ENCODE measurements around the gene MAGI2.

DNA sequence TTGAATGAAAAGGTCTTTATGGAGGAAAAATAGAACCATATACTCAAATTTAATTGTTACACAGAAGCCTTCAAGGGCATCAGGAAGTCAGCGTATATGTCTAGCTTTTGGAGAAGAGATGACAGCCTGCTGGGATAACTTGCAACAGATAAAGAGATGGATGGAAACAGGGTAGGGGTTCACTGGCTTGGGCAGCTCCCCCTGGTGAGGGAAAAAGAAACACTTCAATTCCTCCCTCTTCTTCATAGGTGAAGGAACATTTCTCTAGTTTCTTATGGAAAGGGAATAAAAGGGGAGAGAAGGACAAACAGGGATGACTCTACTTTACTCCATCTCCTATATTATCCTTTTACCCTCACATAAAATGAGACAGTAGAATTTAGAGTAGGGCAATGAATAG, 1019.2 kb downstream of the MAGI2 start:
- no peak for TF ChIP-seq EZH2 (IDR thresholded peaks at IDR 0.05; ENCODE audit: low read depth, unreplicated experiment)
- TF ChIP-seq, protein P1, sequence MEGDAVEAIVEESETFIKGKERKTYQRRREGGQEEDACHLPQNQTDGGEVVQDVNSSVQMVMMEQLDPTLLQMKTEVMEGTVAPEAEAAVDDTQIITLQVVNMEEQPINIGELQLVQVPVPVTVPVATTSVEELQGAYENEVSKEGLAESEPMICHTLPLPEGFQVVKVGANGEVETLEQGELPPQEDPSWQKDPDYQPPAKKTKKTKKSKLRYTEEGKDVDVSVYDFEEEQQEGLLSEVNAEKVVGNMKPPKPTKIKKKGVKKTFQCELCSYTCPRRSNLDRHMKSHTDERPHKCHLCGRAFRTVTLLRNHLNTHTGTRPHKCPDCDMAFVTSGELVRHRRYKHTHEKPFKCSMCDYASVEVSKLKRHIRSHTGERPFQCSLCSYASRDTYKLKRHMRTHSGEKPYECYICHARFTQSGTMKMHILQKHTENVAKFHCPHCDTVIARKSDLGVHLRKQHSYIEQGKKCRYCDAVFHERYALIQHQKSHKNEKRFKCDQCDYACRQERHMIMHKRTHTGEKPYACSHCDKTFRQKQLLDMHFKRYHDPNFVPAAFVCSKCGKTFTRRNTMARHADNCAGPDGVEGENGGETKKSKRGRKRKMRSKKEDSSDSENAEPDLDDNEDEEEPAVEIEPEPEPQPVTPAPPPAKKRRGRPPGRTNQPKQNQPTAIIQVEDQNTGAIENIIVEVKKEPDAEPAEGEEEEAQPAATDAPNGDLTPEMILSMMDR (conservative IDR thresholded peaks at IDR 0.05; ENCODE audit: low read depth in 2 of 2) = peak; percentile 64 to 73
- TF ChIP-seq, protein P2, sequence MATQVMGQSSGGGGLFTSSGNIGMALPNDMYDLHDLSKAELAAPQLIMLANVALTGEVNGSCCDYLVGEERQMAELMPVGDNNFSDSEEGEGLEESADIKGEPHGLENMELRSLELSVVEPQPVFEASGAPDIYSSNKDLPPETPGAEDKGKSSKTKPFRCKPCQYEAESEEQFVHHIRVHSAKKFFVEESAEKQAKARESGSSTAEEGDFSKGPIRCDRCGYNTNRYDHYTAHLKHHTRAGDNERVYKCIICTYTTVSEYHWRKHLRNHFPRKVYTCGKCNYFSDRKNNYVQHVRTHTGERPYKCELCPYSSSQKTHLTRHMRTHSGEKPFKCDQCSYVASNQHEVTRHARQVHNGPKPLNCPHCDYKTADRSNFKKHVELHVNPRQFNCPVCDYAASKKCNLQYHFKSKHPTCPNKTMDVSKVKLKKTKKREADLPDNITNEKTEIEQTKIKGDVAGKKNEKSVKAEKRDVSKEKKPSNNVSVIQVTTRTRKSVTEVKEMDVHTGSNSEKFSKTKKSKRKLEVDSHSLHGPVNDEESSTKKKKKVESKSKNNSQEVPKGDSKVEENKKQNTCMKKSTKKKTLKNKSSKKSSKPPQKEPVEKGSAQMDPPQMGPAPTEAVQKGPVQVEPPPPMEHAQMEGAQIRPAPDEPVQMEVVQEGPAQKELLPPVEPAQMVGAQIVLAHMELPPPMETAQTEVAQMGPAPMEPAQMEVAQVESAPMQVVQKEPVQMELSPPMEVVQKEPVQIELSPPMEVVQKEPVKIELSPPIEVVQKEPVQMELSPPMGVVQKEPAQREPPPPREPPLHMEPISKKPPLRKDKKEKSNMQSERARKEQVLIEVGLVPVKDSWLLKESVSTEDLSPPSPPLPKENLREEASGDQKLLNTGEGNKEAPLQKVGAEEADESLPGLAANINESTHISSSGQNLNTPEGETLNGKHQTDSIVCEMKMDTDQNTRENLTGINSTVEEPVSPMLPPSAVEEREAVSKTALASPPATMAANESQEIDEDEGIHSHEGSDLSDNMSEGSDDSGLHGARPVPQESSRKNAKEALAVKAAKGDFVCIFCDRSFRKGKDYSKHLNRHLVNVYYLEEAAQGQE (IDR thresholded peaks at IDR 0.05; ENCODE audit: unreplicated experiment) = no peak
- TF ChIP-seq POLR2AphosphoS5 (IDR thresholded peaks at IDR 0.05; ENCODE audit: low read depth) = no peak
- no peak for TF ChIP-seq NANOG (IDR thresholded peaks at IDR 0.05; ENCODE audit: borderline replicate concordance)
- TF ChIP-seq ZNF114 (CRISPR knock-in tag; IDR thresholded peaks at IDR 0.05) = no peak
- TF ChIP-seq CREB1 (CRISPR knock-in tag; IDR thresholded peaks at IDR 0.05; ENCODE audit: low read depth) = no peak
